RCC 7860 (cell line): ENCODE data around the gene EN2.

Experiments used
- DNase-seq: peaks from one replicate; pipeline ENCODE4 v3.0.0-alpha.2; 2015; ENCODE audit warnings: low spot score
- FAIRE-seq: peaks from 2 replicates; lab custom pipeline; 2012; peaks lifted over from hg19 to GRCh38; lab: Jason Lieb, UNC

EN2 gene

DNA sequence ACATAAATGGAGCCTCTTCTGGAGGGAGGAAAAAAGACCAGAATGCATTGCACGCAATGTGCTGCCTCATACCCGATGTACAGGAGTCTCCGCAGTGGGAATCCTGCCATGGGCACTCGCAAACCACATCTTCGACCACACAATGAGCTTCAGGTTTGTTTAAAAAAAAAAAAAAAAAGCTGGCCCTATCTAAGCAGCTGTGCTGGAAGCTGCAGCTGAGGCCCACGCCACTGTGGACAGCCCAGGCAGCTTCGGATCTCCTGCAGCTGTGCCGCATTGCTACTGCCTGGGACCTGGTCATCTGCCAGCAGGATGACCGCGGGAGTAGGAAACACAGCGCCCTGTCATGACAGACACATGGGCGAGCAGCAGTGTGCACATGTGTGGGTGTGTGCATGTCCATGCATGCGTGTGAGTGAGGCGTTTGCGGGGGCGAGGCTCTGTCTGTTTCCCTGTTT is 26.0 kb downstream of the EN2 start:
- FAIRE-seq, result no peak
- DNase-seq, result no peak

DNA sequence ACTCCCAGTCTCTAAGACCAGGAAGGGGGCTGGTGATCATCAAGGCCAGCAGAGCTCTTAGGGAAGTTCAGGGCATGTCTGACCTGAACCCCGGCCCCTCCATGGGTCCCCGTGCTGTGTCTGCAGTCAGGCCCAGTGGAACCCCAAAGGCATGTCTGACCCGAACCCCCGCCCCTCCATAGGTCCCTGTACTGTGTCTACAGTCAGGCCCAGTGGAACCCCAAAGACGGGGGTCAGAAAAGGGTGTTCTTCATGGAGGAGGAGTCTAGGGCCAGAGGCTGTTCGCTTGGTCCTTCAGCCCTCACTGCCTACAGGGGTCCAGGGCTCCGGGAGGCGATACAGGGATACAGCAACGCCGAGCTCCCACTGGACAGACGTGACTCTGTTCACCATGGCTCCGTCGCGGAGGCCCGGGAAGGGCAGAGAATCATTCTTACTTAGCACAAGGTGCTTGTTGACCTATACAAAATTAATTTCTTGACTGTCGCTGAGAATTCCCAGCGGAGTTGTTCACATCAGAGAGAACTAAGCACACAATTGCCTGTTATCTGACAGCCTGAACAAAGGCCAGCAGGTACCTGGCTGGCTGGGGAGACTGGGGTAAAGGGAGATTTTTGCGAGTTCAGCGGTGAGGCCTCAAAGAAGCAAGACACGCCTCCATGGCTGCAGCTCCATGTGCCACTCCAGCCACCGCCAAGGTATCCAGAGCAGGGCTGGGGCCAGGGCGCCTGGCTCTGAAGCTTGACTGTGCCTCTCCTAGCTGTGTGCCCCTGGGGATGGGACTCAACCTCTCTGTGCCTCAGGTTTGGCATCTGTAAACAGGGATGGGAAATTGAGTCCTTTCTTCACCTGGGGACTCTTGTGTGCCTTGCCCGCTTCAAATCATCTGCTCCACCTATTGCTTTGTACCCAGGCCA is 26.8 kb downstream of the EN2 start:
- DNase-seq (no peak), FAIRE-seq (no peak)

DNA sequence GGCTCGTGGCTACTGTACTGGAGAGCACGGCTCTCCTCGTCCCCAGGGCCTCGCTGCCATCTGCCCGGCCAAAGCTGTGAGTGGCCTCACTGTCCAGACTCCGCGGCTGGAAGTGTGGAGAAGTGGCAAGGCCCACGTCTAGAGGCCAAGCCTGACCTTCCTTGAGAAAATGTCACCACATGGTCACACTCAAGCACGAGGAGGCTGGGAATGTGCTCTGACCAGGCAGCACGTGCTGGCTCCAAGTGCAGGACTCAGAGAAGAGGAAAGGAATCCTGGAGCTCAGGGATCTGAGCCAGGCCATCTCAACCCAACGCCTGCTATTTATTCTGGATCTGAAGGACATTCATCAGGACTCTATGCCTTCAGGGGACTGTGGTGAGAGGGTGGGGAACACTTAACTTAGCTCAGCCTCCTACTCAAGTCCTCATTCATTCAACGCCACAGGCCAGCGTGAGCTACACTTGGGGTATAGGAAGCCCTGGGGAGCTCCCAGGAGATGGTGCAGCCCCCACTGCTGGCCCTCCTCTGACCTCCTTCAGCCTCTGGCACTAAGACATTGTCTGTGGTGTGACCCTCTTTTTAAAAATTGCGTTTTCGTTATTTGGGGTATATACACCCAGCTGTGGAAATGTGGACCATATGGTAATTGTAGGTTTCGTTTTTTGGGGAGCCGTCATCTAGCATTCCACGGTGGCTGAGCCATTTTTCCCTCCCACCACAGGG is 29.0 kb downstream of the EN2 start:
- FAIRE-seq (no peak), DNase-seq (no peak)

DNA sequence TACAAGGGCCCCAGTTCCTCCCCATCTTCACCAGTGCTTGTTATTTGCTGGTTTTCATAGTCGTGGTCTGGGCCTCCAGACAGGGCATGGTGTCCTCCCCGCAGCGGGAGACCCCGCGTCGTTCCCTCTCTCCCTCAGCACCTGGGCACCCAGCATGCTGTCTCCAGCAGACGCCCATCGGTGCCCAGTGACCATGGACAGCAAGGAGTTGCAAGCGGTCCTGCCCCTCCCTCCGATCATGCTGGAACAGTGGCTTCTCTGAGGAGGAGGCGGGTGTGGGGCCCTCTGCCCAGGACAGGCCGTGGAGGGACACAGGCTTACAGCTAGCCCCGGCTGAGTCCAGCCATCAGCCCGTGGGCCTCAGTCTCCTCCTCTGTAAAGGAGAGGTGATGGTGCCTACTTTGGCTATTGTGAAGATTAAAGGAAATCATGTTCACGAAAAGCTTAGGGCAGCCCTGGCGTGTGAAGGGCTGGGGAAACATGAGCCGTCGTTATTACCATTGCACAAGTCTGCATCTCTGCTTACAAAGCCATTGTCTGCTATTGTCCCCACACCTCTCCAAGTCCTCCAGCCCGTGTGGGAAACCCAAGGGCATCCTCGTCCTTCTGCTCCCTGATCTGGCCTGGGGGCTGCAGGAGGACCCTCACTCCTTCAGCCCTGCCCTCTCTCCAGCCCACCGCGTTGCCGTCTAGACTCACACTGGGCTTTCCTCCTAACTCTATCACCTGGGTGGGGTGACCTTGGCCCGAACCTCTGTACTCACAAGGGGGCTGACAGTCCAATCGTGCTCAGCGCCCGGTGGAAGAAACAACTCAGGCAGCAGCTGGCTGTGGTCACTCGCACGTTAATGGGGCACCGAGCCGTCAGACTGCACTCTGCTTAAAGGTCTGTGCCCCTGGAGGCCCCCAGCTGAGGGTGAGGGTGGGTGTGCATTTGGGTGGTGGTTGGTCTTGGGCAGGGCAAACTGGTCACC is 29.9 kb downstream of the EN2 start:
- FAIRE-seq, result no peak
- DNase-seq, result no peak

DNA sequence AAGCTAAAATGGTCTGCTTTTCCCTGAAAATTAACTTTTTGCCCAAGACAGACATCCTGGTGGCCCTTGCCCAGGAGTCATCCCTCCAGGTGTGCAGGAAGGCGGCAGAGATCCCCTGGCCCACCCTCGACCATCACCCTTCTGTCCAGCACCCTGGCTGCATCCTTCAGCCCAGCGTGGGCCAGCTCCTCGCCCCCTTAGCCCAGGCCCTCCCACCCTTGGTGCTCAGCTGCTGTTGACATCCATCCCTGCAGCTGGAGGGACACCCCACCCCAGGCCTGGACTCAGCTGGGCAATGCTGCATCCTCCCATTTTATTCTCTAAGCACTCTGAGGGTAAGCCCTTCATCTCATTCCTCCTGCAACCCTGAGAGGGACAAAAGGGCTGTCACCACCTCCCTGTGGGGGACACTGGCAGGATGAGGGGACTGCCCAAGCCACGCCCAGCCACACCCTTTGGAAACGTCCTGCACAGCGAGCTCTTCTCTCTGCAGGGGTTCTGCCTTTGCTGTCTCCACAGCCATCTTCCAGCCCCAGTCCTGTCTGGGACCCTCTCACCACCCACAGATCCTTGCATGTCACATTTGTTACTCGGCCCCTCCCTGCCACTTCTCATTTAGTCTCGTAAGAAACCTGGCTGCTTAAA is 30.7 kb downstream of the EN2 start:
- FAIRE-seq, result no peak

DNA sequence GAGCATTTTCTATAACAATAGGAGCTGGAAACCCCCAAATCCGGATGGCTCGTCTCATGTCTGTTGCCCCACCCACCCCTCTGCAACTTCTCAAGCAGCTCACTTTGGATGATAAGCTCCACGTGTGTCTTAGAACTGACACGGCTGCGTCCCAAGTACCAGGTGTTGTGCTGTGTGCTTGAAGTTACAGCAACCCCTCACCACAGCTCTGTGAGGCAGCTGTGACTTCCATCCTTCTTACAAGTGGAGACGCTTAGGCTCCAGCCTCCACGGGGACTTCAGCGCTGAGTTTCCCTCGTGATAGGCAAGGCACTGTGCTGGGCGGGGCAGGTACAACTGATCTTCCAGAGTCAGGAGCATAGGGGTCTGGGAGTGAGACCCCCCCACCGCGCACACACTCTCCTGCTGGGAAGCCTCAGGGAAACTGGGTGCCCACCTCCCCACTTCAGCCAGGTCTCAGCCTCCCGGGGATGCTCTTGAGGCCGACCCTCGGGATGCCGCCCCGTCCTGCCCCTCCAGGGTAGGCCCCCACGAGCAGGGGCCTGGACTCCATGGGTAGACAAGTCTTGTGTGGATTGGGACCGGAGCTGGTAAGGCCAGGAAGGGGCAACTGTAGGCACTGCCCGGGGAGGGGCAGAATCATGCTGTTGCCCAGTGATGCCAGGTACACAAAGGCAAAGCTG is 31.4 kb downstream of the EN2 start:
- DNase-seq (no peak), FAIRE-seq (no peak)

More for the DNA sequence above, 30.7 kb downstream of the EN2 start:
- DNase-seq, result no peak

DNA sequence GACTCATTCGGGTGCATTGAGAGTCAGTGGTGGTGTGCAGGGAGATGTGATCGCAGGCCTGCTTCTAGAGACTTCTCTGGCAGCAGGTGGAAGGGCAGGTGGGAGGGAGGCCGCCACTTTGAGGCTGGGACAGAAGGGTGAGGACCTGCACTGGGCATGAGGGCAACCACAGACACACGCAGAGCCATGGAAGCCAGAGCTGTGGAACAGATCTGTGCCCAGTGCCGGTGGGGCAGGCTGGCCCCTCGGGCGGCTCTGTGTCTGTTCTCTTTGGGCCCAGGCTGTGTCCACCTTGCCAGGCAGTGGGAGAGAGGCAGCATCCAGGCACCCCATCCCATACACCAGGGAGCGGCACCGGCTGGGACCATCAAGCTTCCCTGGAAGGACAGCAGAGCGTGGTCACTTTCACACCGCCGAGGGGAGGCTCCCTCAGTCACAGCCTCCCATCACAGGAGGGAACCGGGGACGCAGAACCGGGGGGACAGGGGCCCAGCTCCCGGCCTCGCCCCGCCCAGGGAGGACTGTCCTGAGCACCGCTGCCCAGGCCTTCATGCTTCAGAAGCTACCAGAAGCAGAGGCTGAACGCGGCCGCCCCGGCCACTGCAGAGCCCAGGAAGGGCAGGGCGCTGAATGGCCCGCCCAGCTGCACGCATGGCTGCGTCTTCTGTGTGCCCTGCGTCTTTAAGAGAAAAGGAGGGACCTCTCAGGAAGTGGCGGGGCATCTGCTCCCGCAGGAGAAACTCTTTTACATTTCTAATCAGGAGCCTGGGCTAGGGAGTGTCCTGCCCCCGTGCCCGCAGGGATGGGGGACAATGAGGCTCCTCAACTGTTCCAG is 32.1 kb downstream of the EN2 start:
- DNase-seq (no peak), FAIRE-seq (no peak)

DNA sequence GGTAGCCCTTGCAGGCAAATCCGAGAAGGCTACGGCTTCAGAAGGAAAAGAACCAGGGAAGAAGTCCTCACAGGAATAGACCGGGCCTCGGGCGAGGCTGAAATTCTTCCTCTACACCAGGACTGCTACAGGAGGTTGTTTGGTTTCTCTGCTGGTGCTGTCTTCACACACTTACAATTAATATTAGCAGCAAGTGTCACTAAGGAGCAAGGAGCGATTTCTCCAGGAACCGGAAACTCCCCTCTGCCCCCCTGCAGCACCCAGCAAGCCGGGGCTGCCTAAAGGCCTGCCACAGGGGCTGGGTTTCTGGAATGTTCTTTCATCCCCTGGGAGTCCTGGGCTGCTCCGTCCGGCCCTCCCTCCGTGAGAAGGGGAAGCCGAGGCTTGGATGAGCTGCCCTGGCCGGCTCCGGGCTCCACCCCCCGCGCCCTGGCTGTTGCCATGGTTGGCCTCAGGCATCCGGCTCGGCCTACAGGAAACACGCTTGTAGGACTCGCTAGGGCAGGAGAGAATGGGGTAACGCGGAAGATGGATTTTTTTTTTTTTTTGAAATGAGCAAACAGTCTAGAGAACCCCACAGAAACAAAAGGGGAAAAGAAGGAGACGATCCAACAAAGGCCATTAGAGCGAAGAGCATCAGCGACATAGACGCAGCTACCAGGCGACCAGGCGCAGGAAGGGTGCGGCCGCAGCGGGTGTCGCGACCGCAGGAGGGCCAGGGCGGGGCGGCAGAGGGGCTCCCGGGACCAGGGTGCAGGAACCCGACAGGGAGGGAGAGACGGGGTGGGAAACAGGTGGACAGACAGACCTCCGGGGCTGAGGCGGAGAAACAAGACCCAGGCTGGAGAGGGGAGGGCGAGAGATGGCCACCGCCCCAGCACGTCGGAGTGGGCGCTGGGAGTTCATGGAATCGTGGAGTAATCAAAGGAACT is 33.0 kb downstream of the EN2 start:
- DNase-seq, result no peak
- no peak for FAIRE-seq

DNA sequence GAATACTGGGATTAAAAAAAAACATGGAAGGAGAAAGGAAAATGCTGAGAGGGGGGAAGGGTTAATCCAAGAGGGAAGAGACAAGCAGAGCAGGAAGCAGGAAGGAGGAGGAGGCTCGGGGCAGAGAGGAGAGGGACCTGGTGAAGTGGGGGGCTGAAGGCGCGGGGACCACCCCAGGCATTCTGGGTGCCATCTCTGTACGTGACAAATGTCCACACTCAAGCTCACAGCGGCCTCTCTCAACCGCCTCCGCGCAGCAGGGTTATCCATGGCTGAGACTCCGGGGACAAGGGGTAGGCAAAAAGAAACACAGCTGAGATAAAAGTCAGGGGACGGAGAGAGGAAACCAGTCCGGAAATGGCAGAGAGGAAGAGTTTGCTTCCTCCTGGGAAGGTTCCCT is 33.9 kb downstream of the EN2 start:
- DNase-seq (no peak), FAIRE-seq (no peak)

DNA sequence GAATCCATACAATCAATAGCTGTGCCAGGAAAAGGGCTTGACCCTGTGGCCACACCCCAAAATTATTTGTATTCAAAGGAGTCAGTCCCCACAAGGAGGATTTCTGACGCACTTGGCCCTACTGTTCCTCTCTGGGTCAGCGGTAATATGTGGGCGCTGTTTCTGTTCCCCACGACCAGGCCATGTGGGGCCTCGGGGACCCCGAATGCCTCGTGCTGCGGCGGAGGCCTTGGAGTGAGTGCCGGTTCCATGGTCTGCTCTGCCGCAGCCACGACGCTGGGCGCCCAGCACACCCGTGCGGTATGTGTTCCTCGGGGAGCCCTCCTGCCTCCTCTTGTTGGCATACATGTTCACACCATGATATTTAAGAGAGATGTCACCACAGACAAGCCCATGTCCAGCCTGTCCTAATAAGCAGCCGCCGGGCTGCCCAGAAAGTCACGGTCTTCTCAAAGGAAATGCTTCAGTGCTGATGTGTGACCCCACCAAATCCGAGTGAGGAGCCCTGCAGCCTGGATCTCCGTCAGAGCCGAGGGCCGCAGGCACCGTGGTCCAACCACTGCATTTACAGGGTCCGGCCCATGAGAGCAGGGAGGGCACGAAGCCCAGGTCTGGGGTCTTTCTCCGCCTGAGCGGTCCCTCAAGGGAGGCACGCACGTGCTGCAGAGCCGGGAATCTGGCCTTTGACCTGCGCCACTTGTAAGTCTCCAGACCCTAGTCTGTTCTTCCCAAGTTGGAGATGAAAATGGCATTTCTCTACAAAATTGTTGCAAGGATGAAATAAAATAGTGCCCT is 36.0 kb downstream of the EN2 start:
- no peak for DNase-seq
- no peak for FAIRE-seq

DNA sequence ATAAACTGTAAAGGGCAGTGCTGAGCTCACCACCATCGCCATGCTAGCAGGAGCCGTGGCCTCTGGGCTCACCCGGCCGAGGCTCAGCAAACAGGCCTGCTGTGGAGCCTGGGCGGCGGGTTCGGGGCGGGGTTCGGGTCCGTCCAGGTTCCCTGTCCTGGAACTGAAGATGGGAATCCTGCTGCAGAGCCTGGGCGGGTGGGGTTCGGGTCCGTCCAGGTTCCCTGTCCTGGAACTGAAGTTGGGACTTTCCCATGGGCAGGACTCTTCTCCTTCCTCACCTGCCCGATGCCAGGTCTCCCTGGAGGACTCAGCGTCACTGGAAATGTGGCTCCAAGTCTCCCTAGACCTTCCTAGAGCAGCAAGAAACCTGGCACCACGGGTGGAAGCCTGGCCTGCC is 36.6 kb downstream of the EN2 start:
- DNase-seq (no peak), FAIRE-seq (no peak)

DNA sequence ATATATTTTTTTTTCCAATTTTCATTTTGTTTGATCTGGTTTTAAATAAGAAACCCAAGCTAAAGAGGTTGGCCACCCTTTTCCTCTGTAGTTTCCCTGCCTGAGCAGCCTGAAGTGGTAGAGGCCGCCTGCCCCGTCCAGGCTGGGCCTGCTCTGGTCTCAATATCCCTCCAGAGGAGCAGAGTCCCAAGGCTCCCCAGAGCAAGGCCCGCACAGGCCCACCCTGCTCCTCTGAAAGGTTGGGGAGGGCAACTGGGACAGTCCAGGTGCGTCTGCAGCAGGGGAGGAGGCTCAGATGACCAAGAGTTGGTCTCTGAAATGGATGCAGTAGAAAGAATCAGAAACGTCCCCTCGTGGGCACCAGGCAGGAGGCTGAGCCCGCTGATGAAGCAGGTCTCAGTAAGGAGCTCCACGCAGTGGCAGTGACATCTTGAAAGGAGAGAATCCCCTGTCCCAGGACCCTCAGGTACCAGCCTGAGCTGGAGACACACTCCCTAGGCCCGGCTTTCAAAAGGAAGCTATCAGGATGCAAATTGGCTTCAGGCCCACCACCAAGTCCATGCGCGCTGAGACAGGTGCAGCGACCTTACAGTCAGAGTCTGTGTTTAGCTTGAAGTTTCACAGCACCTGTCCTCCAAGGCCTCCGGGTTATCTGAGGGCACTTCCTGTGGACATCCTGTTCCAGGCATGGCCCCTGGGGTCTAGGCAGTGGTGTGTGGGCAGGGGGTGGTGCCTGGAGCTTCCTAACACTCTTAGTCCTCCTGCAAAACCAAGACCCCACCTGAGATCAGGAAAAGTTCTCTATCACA is 37.7 kb downstream of the EN2 start:
- DNase-seq, result no peak
- no peak for FAIRE-seq

DNA sequence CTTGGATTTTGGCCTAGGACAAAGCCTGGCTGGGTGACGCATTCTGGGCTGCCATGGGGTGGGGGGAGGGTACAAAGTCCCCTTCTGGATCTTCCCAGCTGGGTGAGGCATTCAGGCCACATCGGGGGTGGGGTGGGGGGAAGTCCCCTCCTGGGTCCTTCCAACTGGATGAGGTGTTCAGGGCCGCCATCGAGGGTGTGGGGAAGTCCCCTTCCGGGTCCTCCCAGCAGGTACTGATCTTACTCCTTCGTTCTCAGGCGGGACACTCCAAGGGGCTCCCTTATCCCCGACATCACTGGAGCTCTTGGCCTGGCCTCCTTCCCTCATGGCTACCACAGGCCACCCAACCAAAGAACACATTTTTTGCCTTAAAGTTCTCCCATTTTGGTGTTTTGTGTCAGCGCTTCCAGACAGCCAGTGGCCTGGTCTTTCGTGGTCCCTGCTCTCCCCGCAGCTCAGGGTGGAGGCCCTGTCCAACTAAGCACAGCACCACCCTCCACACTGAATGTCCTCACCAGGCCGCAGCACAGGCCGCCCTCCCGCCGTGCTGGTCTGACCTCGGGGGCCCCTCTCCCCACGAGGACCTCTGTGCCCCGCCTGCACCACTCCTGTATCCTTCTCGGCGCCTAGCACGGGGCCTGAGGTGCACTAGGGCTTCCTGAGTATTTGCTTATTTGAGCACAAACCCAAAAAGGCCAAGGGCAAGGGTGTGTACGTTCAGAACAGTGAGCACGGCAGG is 38.5 kb downstream of the EN2 start:
- FAIRE-seq (no peak), DNase-seq (no peak)

DNA sequence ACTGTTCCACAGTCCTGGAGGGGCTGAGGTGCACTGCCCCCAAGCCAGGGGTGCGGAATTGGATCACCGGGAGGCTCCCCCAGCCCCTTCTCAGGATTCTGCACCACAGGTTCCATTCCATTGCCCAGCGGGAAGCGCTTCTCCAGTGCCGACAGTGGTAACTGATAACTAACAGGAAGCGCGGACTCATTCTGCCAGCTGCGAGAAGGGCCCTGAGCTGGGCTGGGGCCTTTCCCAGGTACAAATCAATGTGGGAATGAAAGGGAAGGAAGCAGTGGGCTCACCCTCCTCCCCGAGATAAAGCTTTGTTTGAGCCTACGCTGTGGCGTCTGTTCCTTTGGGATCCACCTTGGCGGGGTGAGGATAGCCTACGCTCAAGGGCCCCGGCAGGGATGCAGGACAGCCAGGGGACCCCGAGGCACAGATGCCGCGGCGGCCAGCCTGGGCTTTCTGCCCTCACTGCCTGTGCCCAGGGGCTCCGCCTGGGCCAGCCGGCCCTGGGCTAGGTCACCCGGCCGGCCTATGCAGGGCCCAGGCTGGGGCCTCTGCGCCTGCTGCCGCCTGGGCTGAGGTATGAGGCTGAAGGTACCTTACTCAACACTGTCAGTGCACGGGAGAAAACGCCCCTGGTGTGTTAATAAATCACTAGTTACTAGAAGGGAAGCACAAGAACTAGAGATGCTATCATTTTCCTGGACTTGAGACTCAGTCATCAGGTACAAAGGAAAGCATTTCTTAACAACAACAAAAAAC is 39.4 kb downstream of the EN2 start:
- FAIRE-seq (no peak), DNase-seq (no peak)

DNA sequence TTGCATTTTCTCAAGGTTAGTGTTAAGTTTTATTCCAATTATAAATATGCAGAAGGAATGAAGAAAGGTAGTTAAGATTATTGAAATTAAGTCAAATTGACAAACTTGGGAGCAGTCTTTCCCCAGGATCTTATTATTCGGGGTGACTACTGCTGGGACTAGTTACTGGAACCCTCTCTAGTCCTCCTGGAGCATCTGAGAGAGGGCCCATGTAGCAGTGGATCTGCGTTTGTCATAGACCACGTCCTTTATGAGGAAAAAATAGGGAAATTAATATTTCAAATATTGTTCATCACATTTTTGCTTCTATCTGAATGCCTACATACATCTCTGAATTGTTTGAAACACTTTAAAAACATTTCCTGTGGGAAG is 47.5 kb downstream of the EN2 start:
- FAIRE-seq, result no peak
- DNase-seq, result no peak
